GM18507 (cell line): ENCODE results near the gene VPS13D.
A peak's percentile ranks its signal among the peaks of the same experiment; 100 is the strongest.

ENCODE experiments used
- DNase-seq: peaks from one replicate; pipeline ENCODE4 v3.0.0; 2011; ENCODE audit warnings: low read depth; ENCODE audit not compliant: insufficient read length; ENCODE audit errors: extremely low spot score
- FAIRE-seq: peaks from 2 replicates; lab custom pipeline; 2011; peaks lifted over from hg19 to GRCh38; lab: Jason Lieb, UNC

VPS13D gene

DNA sequence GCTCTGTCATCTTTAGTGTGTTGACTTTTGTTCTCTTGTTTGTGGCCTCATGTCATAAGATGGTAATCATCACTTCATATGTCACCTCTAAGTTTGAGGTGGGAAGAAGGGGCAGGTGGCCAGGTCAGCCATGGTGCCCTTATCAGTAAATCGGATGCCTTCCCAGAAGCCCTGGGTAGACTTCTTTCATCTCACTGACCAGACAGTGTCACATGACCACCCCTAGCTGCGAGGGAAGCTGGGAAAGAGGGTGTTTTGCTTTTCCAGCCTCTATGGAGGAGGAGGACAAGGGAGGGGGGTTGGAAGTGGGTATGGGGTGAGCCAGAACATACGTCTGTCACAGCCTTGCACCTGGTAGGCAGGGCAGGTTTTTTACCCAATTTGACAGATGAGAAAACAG is 34.4 kb upstream of the VPS13D start:
- no peak for FAIRE-seq
- no peak for DNase-seq

DNA sequence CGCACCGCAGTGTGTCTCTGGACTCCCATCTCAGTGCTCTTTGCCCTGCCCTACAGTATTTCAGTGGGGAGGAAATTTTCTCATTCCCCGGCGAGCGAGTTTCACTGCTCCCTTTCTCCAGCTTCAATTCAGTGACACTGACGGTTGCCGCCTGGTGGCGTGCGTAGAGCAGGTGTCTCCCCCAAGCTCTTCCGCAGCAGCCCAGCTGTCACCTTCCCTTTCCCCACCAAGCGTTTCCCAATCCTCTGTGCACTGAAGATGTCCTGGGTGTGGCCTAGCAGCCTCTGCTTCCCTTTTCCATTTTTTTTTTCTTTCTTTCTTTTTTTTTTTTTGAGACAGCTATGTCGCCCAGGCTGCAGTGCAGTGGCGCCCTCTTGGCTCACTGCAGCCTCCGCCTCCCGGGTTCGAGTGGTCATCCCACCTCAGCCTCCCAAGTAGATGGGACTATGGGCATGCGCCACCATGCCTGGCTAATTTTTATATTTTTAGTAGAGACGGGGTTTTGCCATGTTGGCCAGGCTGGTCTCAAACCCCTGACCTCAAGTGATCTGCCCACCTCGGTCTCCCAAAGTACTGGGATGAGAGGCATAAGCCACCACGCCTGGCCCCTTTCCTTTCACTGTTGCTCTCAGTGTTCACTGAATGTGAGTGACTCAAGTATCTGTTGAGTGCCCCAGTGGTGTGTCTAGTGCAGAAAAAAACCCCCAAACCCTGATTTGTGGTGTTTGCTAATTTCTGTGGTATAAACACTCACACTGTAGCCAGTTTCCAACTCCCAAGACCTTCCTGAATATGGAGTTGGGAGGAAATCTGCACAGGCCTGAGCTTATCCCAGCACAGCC is 33.0 kb upstream of the VPS13D start:
- no peak for FAIRE-seq
- no peak for DNase-seq

DNA sequence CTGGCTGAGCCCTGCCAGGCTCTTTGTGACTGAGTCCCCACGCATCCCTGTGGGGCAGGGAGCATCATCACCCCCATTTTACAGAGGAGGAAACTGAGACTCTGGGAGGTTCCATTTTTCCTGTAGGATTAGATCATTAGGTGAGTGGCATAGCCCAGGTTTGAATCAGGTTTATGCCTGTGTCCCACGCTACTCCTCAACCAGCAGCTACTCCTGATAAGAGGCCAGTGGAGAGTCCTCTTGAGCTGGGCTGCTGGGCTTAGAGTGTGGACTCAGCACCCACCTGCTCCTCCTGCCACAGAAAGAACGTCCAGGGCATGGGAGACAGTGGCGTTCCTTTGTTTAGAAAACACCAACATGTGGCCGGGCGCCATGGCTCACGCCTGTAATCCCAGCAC is 32.3 kb upstream of the VPS13D start:
- DNase-seq (no peak), FAIRE-seq (no peak)

DNA sequence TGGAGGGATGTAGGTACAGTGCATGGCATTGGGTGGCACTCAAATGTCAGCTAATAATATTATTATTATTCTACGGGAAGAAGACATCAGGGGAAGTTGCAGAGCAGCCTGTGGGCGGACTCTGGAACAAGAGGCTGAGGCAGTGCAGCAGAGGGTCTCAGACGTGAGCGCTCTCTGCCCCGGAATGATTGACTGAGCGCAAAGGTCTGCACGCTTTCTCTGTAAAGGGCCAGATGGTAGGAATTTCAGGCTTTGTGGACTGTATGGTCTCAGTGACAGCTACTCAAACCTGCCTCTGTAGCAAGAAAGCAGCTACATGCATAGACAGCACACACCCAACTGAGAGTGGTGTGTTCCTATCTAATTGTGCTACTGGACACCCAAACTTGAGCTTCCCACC is 29.6 kb upstream of the VPS13D start:
- no peak for FAIRE-seq
- DNase-seq = no peak

DNA sequence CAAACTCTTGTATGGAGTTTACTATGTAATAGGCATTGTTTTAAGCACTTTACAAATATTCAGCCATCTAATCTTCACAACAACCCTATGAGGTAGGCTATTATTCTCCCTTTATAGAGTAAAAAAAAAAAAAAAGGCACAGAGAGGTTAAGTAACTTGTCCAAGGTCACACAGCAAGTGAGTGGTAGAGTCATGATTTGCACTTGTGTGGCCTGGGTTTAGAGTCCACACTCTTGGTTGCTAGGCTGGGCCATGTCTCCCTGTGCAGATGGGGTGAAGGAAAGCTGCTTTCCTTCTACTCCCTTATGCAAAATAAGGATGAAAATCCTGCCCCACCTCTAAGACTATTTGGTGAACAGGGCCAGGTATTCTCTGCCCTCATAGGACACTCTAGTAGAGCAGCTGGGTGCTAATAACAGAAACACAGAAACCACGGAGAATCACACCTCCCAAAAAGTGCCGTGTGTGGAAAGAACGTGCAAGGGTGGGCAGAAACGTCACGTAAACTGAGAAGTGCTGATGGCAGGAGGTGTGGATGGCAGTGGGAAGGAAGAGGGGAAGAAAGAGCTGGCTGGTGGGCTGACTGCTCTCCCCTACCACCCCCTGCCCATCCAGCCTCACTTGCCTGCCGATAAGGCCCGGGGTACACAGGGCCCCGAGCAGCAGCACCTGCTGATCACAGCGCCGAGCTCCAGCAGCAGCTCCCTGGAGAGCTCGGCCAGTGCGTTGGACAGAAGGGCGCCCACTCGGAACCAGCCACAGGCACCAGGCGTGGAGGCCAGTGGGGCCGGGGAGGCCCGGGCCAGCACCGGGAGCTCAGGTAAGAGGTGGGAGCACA is 28.3 kb upstream of the VPS13D start:
- FAIRE-seq = peak; percentile 97
- DNase-seq = no peak

DNA sequence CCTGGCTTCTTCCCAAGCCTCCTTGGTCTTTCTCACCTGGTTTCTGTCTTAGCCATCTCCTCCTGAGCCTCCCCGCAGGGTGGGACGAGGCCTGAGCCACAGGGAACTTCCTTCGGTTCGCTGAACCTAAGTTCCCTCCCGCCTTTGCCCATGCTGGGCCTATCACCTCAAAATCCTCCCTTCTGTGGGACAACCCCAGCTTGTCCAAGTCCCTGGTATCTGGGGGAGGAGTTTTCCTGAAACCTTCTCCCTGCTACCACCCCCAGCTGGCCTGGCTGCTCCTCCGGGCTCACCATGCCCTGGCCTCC is 27.7 kb upstream of the VPS13D start:
- FAIRE-seq = no peak
- no peak for DNase-seq

DNA sequence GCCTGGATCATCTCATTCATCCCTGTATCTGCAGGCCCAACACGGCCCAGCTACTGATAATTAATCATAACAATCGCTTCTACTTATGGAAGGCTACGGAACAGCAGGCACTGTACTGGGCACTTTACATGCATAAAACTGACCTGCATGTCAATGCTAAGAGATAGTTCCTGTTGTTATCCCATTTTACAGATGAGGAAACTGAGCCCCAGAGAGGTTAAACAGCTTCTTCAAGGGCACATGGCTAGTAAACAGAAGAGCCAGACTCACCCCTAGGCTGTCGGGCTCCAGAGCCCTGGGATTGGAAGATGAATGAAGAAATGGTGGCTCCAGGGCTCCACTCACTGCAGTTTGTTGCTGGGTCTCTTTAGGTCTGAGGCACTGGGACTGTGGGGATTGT is 27.3 kb upstream of the VPS13D start:
- FAIRE-seq = no peak
- DNase-seq = no peak

DNA sequence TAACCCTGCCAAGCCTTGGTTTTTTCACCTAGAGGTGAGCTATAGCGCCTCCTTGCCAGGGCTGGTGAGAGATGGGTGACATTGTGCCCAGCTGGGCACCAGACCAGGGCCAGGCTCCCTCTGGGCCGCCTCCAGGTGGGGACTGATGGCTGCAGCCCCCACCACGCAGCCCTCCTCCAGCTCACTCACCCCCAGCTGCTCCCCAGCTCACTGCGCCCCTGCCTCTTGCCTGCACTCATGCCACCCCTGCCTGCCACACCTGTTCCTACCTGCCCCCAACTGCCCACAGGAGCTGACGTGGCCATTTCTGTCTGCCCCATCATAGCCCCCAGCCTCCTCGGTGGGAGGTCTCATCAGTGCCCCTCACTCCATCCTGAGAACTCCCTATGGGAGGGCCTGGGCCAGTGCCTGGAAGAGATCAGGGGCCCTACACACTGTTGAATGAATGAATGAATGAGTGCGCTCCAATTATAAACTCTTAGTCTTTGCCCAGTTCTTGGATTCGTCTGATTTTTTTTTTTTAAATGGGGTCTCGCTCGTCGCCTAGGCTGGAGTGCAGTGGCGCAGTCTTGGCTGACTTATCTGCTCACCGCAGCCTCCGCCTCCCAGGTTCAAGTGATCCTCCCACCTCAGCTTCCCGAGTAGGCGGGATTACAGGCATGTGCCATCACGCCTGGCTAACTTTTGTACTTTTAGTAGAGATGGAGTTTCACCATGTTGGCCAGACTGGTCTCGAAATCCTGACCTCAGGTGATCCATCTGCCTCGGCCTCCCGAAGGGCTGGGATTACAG is 26.4 kb upstream of the VPS13D start:
- FAIRE-seq (no peak), DNase-seq (no peak)

DNA sequence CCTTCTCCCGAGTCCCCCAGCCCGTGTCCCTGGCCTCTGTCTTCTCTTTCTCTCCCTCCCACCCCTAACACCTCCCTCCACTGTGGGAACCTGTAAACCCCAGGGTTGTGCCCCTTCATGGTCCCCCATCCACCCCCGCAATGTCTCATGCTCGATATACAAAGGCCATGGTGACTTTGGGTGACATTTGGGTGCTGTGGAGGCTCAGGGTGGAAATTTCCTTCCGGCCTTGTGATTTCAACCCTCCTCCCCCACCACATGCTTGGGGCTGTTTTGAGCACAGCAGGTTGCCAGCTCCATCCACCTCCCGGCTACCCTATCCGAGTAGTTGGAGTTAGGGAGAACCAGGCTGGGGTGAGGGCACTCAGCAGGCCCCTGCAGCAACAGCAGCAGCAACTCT is 25.7 kb upstream of the VPS13D start:
- FAIRE-seq (peak; percentile 93), DNase-seq (no peak)

DNA sequence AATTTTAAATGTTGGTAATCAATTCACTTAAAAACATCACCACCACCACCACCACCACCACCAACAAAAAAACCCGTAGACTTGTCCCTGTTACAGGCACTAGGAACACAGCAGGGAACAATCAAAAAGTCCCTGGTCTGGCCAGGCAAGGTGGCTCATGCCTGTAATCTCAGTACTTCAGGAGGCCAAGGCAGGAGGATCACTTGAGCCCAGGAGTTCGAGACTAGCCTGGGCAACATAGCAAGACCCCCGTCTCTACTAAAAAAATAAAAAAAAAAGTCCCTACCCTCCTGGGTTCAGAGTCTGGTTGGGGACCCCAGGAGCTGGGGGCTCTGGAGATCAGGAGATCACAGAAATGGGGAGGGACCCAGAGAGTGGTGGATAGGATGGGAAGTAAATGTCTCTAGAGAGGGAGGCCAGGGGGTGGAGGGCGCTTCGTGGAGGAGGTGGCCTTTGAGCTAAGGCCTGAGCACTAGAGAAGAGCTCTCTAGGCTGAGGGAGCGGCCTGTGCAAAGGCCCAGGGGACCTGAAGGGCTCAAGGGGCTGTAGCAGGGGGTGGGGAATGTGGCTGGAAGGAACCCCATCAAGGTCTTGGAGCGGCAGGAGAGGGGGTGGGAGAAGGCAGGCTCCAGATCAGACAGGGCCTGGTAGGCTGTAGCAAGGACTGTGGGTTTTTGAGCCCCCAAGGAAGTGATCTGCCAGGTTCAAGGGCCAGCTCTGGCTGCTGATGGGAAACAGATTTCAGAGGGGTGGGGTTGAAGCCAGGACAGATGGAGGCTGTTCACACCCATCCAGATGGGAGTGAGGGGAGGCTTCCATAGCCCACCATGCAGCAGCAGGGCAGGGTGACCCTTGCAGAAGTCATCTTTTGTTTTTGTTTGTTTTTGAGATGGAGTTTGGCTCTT is 24.8 kb upstream of the VPS13D start:
- FAIRE-seq (no peak), DNase-seq (no peak)

DNA sequence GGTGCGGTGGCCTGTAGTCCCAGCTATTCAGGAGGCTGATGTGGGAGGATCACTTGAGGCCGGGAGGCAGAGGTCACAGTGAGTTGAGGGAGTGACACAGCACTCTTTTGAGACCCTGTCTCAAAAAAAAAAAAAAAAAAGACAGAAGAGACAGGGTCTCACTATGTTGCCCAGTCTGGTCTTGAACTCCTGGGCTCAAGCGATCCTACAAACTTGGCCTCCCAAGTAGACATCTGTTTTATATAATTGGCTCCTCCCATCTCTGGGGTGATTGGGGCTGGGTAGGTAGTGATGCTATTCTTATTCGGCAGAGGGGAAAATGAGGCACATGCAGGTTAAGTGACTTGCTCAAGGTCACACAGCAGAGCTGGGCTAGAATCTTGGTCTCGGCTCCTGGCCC is 23.6 kb upstream of the VPS13D start:
- no peak for FAIRE-seq

DNA sequence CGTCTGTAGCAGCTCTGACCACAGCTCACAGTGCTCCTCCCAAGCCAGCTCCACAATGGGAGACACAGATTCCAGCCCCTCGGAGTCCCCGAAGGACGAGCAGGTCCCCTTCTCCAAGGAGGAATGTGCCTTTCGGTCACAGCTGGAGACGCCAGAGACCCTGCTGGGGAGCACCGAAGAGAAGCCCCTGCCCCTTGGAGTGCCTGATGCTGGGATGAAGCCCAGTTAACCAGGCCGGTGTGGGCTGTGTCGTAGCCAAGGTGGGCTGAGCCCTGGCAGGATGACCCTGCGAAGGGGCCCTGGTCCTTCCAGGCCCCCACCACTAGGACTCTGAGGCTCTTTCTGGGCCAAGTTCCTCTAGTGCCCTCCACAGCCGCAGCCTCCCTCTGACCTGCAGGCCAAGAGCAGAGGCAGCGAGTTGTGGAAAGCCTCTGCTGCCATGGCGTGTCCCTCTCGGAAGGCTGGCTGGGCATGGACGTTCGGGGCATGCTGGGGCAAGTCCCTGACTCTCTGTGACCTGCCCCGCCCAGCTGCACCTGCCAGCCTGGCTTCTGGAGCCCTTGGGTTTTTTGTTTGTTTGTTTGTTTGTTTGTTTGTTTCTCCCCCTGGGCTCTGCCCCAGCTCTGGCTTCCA is 22.9 kb upstream of the VPS13D start:
- no peak for DNase-seq
- no peak for FAIRE-seq

More for the DNA sequence above, 23.6 kb upstream of the VPS13D start:
- no peak for DNase-seq

DNA sequence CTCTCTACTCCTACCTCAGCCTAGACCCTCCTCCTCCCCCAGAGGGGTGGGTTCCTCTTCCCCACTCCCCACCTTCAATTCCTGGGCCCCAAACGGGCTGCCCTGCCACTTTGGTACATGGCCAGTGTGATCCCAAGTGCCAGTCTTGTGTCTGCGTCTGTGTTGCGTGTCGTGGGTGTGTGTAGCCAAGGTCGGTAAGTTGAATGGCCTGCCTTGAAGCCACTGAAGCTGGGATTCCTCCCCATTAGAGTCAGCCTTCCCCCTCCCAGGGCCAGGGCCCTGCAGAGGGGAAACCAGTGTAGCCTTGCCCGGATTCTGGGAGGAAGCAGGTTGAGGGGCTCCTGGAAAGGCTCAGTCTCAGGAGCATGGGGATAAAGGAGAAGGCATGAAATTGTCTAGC is 21.6 kb upstream of the VPS13D start:
- FAIRE-seq (no peak), DNase-seq (no peak)

DNA sequence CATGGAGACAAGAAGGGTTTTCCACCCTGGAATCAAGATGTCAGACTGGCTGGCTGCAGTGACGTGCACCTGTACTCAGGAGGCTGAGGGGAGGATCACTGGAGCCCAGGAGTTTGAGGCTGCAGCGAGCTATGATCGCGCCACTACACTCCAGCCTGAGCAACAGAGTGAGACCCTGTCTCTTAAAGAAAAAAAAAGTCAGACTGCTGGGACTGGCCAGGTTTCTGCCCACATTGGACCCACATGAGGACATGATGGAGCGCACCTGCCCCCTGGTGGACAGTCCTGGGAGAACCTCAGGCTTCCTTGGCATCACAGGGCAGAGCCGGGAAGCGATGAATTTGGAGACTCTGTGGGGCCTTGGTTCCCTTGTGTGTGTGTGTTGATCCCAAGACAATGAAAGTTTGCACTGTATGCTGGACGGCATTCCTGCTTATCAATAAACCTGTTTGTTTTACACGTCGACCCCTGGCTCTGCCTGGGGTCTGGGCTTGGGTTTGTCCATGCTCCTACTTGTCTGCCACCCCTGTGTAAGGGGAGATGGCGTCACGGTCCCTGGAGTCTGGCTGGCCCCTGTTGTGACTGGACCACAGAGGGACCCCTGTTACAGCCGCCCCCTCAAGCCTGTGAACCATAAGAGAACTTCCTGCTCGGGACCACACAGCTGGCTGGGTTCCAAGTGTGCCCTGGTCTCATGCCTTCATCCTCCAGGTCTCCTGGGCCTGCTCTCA is 20.9 kb upstream of the VPS13D start:
- peak; percentile 66 for DNase-seq
- peak; percentile 85 for FAIRE-seq

DNA sequence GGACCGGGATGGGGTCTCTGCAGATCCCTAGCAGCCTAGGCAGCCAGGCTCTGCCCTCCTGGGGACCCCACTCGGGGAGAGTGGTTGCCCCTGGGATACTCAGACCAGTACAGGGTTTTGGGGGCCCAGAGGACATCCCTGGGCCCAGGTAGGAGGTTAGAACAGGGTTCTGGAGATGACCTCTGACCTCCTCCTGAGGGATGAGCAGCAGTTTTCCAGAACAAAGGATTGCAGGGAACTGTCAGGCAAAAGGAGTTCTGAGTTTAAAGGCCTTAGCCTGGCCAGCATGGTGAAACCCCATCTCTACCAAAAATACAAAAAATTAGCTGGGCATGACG is 20.4 kb upstream of the VPS13D start:
- DNase-seq (no peak), FAIRE-seq (no peak)

DNA sequence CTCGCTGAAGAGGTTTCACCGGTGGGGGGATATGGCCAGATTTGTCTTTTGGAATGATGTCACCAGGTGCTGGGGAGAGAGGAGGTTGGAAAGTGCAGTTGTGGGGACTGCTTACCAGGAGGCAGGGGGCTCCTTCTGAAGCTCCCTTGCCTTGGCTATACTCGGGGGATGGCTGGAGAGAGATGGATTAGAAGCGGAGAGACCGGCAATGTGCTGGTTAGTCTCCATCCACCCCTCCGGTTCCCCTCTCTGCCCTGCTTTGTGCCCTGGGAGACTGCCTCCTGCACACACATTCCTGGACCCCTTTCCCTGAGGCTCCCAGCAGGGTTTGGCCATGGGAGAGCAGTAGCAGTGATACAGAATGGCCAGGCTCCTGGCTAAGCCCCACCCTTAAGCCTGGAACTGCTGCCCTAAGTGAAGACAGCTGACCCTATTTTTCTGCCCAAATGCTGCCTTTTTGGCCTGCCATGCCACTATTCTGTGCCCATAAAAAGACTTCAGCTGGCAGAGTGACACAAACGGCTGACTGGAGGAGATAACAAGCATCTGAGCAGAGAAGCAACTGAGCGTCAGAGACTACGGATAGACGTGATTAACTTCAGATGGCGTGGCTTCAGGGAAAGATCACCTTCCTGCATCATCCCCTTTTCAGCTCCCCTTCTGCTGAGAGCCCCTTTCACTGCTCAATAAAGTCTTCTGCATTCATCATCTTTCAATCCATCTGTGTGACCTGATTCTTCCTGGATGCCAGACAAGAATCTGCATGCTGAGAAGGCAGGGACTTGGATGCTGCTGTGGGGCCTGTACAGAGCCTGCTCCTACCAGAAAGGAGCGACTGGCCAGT is 14.5 kb upstream of the VPS13D start:
- DNase-seq (no peak), FAIRE-seq (no peak)

DNA sequence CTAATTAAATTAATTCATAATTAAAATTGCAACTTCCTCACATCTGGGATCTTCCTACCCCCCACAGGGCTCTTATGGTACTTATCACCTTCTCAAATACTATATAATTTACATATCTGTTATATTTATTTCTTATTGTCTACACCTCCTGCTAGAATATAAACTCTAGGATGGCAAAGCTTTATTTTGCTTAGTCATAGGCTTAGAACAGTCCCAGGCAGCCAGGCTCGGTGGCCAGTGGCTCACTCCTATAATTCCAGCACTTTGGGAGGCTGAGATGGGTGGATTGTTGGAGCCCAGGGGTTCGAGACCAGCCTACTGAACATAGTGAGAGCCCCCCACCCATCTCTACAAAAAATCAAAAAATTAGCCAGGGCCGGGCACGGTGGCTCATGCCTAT is 10.0 kb upstream of the VPS13D start:
- no peak for DNase-seq
- no peak for FAIRE-seq

DNA sequence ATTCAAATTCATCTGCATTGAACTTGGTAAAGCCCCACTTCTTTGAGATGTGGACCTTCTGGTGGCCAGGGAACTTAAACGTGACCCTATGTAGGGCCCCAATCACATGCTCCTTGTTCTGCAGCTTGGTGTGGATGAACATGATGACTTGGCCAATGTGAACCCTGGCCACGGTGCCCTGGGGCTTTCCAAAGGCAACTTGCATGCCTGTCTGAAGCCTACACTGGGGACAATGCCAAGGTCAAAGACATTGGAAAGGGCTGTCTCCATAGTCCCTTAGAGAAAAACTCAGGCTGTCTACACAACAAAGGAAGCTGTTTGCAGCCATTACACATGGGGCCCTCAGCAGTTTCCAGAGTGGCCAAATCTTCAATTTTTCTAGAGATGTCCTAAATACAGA is 8.9 kb upstream of the VPS13D start:
- FAIRE-seq (no peak), DNase-seq (no peak)
